SK-N-MC (cell line): ENCODE measurements around the gene SHOC1.

Experiments used
- EZH2 ChIP-seq: fragments of 200-600 bp; sonication (generic); IDR thresholded peaks from one replicate; pipeline ENCODE4 v1.6.1; 2017; ENCODE audit warnings: antibody characterized with exemption
- FOXP2 ChIP-seq: optimal IDR thresholded peaks from 2 replicates; pipeline ENCODE3; 2011; ENCODE audit warnings: mild to moderate bottlenecking, moderate library complexity; ENCODE audit not compliant: insufficient read depth; ENCODE audit errors: extremely low read length, control extremely low read depth
- POLR2AphosphoS5 ChIP-seq: IDR thresholded peaks from 2 replicates; pipeline ENCODE4 v1.6.1; 2012; ENCODE audit warnings: mild to moderate bottlenecking, low read depth, low read length, borderline replicate concordance

DNA sequence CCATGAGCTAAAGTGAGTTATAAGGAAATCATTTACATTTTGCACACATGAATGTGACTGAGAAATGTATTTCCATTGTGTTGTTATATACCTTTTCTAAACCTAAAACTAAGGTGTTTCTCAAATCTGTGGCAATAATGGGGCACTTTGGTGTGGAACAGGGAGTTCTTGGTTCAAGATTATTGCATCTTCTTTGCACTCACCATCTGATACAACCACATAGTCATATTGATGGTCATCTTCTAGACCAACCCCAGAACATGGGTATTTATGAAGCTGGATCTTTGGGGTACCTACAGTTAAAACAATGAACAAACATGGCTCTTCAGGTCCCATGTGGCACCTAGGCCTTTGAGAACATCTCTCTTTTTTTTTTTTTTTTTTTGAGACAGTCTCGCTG lies 24.6 kb upstream of the SHOC1 start:
- no peak for TF ChIP-seq POLR2AphosphoS5
- no peak for TF ChIP-seq EZH2
- TF ChIP-seq FOXP2: no peak
